Suppressor macrophage (primary cell): Measurements from ENCODE around the gene FAM3D.
A peak's percentile ranks its signal among the peaks of the same experiment; 100 is the strongest.

ENCODE experiments used
- DNase-seq, 4 experiments: peaks; one replicate each; pipeline ENCODE4 v3.0.0-alpha.2; 2020 to 2022

The FAM3D gene

GRCh38 chr3:58683001-58683458, 16.5 kb upstream of the FAM3D start:
- peak; percentile 41 to 72 (median 52) for DNase-seq

- DNase-seq = no peak
Observed at GRCh38 chr3:58681863-58682262, 15.3 kb upstream of the FAM3D start.

GRCh38 chr3:58680879-58681525, 14.4 kb upstream of the FAM3D start:
- no peak for DNase-seq

DNA sequence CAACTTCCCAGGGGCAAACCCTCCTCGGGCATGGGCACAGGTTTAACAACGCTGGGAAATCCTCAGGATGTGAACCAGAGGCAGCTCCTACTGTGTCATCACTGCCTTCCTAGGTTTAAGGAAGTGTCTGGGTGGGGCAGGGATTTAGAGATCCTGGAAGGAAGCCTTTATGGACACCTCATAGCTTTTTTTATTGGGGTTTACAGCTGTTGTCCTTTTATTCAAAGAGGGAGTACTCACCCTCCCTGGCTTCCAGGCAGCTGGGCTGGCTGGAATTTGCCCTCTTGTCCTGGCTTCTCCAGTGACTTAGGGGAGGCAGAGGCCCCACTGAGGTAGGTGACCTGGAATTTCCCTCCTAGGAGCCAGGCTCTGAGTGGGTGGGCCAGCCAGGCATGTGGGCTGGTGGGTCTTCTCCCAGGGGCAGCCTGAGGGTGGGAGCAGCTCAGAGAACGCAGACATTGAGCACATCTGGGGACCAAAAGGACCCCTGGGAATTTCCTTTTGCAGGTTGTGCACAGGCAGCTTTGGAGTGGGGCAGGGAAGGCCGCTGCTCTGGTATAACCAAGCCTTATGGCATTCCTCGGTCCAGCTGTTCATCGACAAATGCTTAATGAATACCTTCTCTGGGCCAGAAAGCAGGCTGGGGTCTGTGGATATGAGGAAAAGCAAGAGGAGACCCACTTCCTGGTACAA, 13.5 kb upstream of the FAM3D start:
- DNase-seq = no peak

- no peak for DNase-seq
Observed at GRCh38 chr3:58679446-58679845, 12.9 kb upstream of the FAM3D start.

DNA sequence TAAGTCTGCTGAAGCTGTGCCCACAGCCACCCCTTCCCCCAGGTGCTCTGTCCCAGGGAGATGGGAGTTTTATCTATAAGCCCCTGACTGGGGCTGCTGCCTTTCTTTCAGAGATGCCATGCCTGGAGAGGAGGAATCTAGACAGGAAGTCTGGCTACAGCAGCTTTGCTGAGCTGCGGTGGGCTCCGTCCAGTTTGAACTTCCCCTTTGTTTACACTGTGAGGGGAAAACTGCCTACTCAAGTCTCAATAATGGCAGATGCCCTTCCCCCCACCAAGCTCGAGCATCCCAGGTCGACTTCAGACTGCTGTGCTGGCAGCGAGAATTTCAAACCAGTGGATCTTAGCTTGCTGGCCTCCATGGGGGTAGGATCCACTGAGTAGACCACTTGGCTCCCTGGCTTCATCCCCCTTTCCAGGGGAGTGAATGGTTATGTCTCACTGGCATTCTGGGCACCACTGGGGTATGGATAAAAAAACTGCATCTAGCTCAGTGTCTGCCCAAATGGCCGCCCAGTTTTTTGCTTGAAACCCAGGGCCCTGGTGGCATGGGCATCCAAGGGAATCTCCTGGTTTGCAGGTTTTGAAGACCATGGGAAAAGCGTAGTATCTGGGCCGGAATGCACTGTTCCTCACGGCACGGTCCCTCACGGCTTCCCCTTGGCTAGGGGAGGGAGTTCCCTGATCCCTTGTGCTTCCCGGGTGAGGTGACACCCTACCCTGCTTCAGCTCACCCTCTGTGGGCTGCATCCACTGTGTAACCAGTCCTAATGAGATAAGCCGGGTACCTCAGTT, 11.8 kb upstream of the FAM3D start:
- DNase-seq = peak; percentile 26 to 64 (median 53)

- DNase-seq = no peak
Observed at GRCh38 chr3:58672880-58673279, 6.3 kb upstream of the FAM3D start.

- DNase-seq = no peak
Observed at GRCh38 chr3:58672451-58672850, 5.9 kb upstream of the FAM3D start.

DNA sequence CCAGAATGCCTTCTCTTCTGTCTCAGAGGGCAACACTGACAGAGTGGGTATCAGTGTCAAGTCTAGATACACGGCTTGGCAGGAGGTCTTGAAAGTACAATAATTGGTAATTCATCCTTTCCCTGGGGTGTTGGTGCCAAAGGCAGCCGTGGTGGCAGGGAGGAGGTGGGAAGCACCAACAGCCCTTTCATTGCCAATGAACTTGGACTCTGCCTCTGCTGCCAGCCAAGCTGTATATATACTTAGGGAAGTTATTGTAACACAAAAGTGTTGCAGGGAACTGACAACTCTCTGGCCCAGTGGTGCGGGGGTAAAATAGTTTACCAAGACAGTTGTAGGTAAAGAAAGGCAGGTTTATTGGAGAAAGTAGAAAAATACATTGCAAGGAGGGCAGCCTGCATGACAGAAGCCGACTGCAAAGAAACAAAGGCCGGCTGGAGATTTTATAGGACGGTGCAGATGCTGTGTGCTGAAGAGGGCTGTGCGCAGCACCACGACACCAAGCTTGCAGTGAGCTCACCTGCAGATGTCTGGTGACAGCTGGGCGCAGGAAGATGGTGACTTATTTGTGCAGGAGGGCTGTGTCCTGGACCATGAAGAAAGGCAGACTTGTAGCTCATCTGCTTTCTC, 4.0 kb upstream of the FAM3D start:
- no peak for DNase-seq

- DNase-seq = no peak
Observed at GRCh38 chr3:58668247-58668646, 1.7 kb upstream of the FAM3D start.

DNA sequence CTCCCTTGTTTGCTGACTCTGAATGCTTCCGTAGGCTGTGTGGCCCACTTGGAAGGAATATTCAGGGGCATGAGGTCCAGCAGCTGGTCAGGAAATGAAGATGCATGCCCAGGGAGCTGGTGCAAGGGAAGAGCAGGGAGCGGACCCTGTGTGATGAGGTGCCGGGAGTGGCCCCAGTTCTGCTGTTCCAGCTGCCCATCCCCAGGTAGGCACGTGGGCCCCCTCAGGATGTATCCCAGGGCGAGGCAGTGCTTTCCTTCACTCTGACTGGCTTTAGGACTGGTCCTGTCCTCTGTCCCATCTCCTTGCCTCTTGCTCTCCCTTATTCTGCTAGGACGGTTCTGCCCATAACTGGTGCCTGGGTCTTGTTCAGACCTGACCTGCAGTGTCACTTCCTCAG, 1.1 kb upstream of the FAM3D start:
- DNase-seq = no peak

- no peak for DNase-seq
Observed at GRCh38 chr3:58667229-58667628, 655 bp upstream of the FAM3D start.

DNA sequence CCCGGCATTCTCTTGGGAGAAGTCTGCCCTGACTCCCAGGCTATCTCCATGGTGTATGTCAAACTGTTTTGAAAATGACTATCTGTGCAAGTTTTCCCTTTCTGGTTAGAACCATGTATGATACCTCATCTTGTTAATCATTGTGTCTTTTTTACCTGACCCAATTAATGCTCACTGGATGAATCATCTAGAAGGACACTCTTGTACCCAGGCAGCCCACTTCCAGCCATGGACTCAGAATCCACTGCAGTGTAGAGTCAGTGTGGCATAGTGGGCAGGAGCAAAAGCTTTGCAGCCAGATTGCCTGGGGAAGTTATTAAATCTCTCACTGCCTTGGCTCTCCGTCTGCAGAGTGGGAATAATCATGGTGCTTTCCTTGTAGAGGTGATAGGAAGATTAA, 1.2 kb downstream of the FAM3D start:
- DNase-seq = no peak

- DNase-seq = no peak
Observed at GRCh38 chr3:58664611-58665010, 2.0 kb downstream of the FAM3D start.

DNA sequence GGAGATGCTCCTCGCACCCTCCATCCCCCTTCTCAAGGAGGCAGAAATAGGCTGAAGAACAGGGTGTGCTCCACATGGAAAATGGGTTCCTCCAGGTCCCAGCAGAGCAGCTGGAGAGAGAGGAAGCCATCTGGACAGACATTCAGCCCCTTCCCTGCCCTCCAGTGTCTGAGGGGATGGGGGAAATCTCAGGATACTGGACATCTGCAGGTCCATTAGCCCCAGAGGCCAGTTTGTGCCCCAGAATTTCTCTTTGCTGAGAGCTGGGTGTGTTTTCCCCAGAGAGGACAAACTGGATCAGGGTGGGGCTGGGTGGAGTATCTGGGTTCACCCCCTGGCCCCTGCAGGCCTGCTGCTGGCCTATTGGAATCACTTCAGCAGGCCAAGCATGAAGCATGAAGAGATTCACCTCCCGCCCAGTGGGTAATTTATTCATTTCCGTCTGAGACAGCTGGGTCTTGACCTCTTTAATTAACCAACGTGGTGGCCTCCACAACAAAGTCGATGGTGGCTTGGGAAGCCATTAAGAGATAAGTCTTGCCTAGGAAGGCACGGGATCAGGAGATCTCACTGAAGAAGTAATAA, 4.6 kb downstream of the FAM3D start:
- no peak for DNase-seq

DNA sequence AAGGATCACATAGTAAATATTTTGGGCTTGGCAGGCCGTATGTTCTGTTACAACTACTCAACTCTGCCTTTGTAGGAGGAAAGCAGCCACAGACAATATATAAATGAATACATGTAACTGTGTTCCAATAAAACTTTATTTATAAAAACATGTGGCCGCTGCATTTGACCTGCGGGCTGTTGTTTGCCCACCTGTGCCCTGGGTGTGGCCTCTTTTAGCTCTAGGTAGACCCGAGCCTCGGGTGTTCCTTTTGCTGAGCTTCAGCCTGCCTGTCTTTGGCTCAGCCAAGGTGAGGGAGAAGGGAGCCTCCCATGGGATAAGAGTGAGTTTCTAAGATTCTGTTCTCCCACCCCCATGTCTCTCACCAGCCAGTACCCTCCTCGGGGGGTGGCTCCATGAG, 5.6 kb downstream of the FAM3D start:
- DNase-seq = no peak

GRCh38 chr3:58659051-58659675, 7.4 kb downstream of the FAM3D start:
- DNase-seq = no peak

GRCh38 chr3:58658508-58658907, 8.1 kb downstream of the FAM3D start:
- no peak for DNase-seq

GRCh38 chr3:58657571-58658141, 8.9 kb downstream of the FAM3D start:
- no peak for DNase-seq

- no peak for DNase-seq
Observed at GRCh38 chr3:58657036-58657520, 9.5 kb downstream of the FAM3D start.

DNA sequence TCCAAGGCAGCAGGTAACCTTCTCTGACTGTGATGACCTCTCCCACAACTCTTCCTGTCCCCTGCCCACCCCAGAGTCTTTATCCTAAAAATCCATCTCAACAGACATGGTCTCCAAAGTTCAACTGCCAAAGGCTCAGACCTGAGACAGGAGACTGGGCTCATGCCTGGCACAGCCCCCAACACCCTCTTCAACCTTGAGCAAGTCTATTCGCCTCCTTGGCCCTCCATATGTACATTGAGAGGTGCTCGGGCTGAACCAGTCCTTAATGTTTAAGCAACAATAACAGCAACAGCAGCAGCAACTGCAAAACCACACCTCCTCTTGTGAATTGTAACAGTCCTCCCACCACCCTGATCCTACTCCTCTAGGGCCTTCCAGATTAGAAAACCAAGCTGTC, 9.9 kb downstream of the FAM3D start:
- no peak for DNase-seq

- no peak for DNase-seq
Observed at GRCh38 chr3:58654466-58654865, 12.1 kb downstream of the FAM3D start.
